Liver (tissue), 9 donors: ENCODE results near the gene SIRPA. TPM values are rescaled to one million over a fixed set of nuclear protein-coding genes. Genes with fewer than 3 reads are reported as not detected.

Experiments used
- DNase-seq: peaks from one replicate; pipeline ENCODE4 v3.0.0-alpha.2; 2017; ENCODE audit warnings: low spot score
- H3K27ac ChIP-seq, 2 donors: one replicate each; pipeline ENCODE4 v1.7.0; 2013; ENCODE audit warnings: inconsistent platforms in 2 of 2, low read length in 2 of 2, control low read depth in 1 of 2, low read depth in 1 of 2, mild to moderate bottlenecking in 1 of 2
- H3K27me3 ChIP-seq, 4 donors: one replicate each; pipeline versions ENCODE4 v1.6.1 to v1.7.0; 2013; ENCODE audit warnings: low read length in 3 of 4, inconsistent platforms in 1 of 4, mild to moderate bottlenecking in 1 of 4, moderate library complexity in 1 of 4; ENCODE audit not compliant: control insufficient read depth in 4 of 4, insufficient read depth in 4 of 4
- H3K36me3 ChIP-seq, 4 donors: one replicate each; pipeline versions ENCODE4 v1.6.1 to v1.7.0; 2013; ENCODE audit warnings: low read length in 3 of 4, mild to moderate bottlenecking in 3 of 4, low read depth in 1 of 4, moderate library complexity in 1 of 4; ENCODE audit not compliant: control insufficient read depth in 4 of 4, insufficient read depth in 3 of 4
- H3K4me1 ChIP-seq, 4 donors: one replicate each; pipeline versions ENCODE4 v1.6.1 to v1.7.0; 2013; ENCODE audit warnings: low read length in 3 of 4, mild to moderate bottlenecking in 3 of 4, moderate library complexity in 1 of 4; ENCODE audit not compliant: control insufficient read depth in 4 of 4, insufficient read depth in 4 of 4
- H3K4me3 ChIP-seq, 3 donors: one replicate each; pipeline versions ENCODE4 v1.6.1 to v1.7.0; 2013; ENCODE audit warnings: low read length in 3 of 3, control low read depth in 1 of 3, low read depth in 1 of 3, mild to moderate bottlenecking in 1 of 3
- H3K9ac ChIP-seq, 2 donors: one replicate each; pipeline ENCODE4 v1.7.0; 2013; ENCODE audit warnings: low read length in 2 of 2, mild to moderate bottlenecking in 2 of 2, moderate library complexity in 2 of 2, control low read depth in 1 of 2, low read depth in 1 of 2
- H3K9me3 ChIP-seq, 4 donors: one replicate each; pipeline versions ENCODE4 v1.6.1 to v1.7.0; 2013; ENCODE audit warnings: low read length in 3 of 4; ENCODE audit not compliant: control insufficient read depth in 4 of 4
- ATF3 ChIP-seq: IDR thresholded peaks from 2 replicates; pipeline ENCODE4 v1.6.1; 2016; ENCODE audit warnings: antibody characterized with exemption
- CTCF ChIP-seq: fragments of 150-350 bp; IDR thresholded peaks from 2 replicates; pipeline ENCODE4 v1.5.1; 2017; ENCODE audit warnings: improper control_type of control experiment, low read depth, low read length; ENCODE audit not compliant: missing input control
- EGR1 ChIP-seq, 2 donors: IDR thresholded peaks; 2 replicates each; pipeline ENCODE4 v1.6.1; 2016 to 2018; ENCODE audit warnings: antibody characterized with exemption in 2 of 2, low read depth in 2 of 2
- FOXA1 ChIP-seq: IDR thresholded peaks from 2 replicates; pipeline ENCODE4 v1.6.1; 2016; ENCODE audit warnings: antibody characterized with exemption
- FOXA2 ChIP-seq: IDR thresholded peaks from 2 replicates; pipeline ENCODE4 v1.6.1; 2016; ENCODE audit warnings: antibody characterized with exemption
- GABPA ChIP-seq, 2 donors: IDR thresholded peaks in 1 of 2; conservative IDR thresholded peaks in 1 of 2; 2 replicates each; pipeline ENCODE4 v1.6.1; 2016; ENCODE audit warnings: antibody characterized with exemption in 2 of 2, mild to moderate bottlenecking in 1 of 2, moderate library complexity in 1 of 2
- HNF4A ChIP-seq, 2 donors: conservative IDR thresholded peaks; 2 replicates each; pipeline ENCODE4 v1.6.1; 2016; ENCODE audit warnings: antibody characterized with exemption in 2 of 2, mild to moderate bottlenecking in 2 of 2
- HNF4G ChIP-seq: IDR thresholded peaks from 2 replicates; pipeline ENCODE4 v1.6.1; 2016; ENCODE audit warnings: antibody characterized with exemption
- JUND ChIP-seq, 2 donors: IDR thresholded peaks; 2 replicates each; pipeline ENCODE4 v1.6.1; 2016; ENCODE audit warnings: antibody characterized with exemption in 2 of 2
- MAX ChIP-seq: IDR thresholded peaks from 2 replicates; pipeline ENCODE4 v1.6.1; 2016; ENCODE audit warnings: antibody characterized with exemption
- NR2F2 ChIP-seq: IDR thresholded peaks from 2 replicates; pipeline ENCODE4 v1.6.1; 2016; ENCODE audit warnings: antibody characterized with exemption
- RAD21 ChIP-seq, 2 donors: IDR thresholded peaks; 2 replicates each; pipeline ENCODE4 v1.6.1; 2016; ENCODE audit warnings: antibody characterized with exemption in 2 of 2, mild to moderate bottlenecking in 2 of 2
- REST ChIP-seq: IDR thresholded peaks from 2 replicates; pipeline ENCODE4 v1.6.1; 2016; ENCODE audit warnings: antibody characterized with exemption, mild to moderate bottlenecking
- RXRA ChIP-seq, 2 donors: IDR thresholded peaks; 2 replicates each; pipeline ENCODE4 v1.6.1; 2017 to 2018; ENCODE audit warnings: antibody characterized with exemption in 2 of 2, mild to moderate bottlenecking in 1 of 2
- SP1 ChIP-seq: IDR thresholded peaks from 2 replicates; pipeline ENCODE4 v1.6.1; 2018; ENCODE audit warnings: antibody characterized with exemption, mild to moderate bottlenecking
- TAF1 ChIP-seq: conservative IDR thresholded peaks from 2 replicates; pipeline ENCODE4 v1.6.1; 2016; ENCODE audit warnings: antibody characterized with exemption, mild to moderate bottlenecking
- YY1 ChIP-seq: IDR thresholded peaks from 2 replicates; pipeline ENCODE4 v1.6.1; 2016; ENCODE audit warnings: antibody characterized with exemption, mild to moderate bottlenecking
- ZBTB33 ChIP-seq: IDR thresholded peaks from 2 replicates; pipeline ENCODE4 v1.6.1; 2016; ENCODE audit warnings: antibody characterized with exemption
- WGBS: extraction: QIAGEN DNeasy Blood & Tissue Kit; methylation state at CpG from one replicate; pipeline ENCODE4 v1.1.7; 2013; 5-methylcytosine and 5-hydroxymethylcytosine counted together
- polyA plus RNA-seq, 2 donors: library from polyadenylated mRNA; stranded (reverse) in 1 of 2; unstranded in 1 of 2; fragments of 200-250 nt in 1 of 2; fragments of >200 nt in 1 of 2; fragmentation: Nextera tagmentation in 1 of 2; extraction: Ambion mirVana in 1 of 2; gene quantifications; one replicate each; pipeline versions ENCODE4 v1.2.1 to v1.2.3, GENCODE V29; 2013 to 2015
- total RNA-seq, 2 donors: library from RNA; depleted of rRNA; stranded (reverse); fragments of >200 nt; gene quantifications; one replicate each; pipeline ENCODE4 v1.2.3, GENCODE V29; 2014
- donor health status: healthy.
- donor health status: healthy.
- donor health status: healthy.
- donor health status: healthy.
- donor health status: healthy.

SIRPA gene
- total and polyA plus RNA-seq, 4 donors, result 5.4 to 47.5 (median 23.2) TPM

GRCh38 chr20:1867495-1868260 is 27.5 kb upstream of the SIRPA start:
- H3K9ac ChIP-seq, result no peak overlapping the region
- H3K4me3 ChIP-seq, result no peak overlapping the region
- no peak for DNase-seq
- H3K4me1 ChIP-seq, result no peaks in the 10 kb centered on the region
- TF ChIP-seq ZBTB33 (no peak), HNF4G (no peak), HNF4A (conservative IDR thresholded peaks at IDR 0.05) (no peak), RAD21 (IDR thresholded peaks at IDR 0.05) (no peak), NR2F2 (no peak), MAX (no peak), RXRA (IDR thresholded peaks at IDR 0.05) (no peak), YY1 (no peak), SP1 (no peak), JUND (IDR thresholded peaks at IDR 0.05) (no peak), EGR1 (IDR thresholded peaks at IDR 0.05; ENCODE audit: low read depth in 2 of 2) (no peak), TAF1 (no peak)
- WGBS, result 51% methylated on average over 3 of the region's 3 CpGs
- no peak overlapping the region for H3K27ac ChIP-seq
- H3K36me3 ChIP-seq, result no peaks in the 10 kb centered on the region
- H3K27me3 ChIP-seq, result no peaks in the 10 kb centered on the region
- no peaks in the 10 kb centered on the region for H3K9me3 ChIP-seq

- no peak overlapping the region for H3K4me3 ChIP-seq
- H3K9ac ChIP-seq, result no peak overlapping the region
- no peak for TF ChIP-seq HNF4A (conservative IDR thresholded peaks at IDR 0.05)
- no peak for TF ChIP-seq FOXA2
- TF ChIP-seq SP1, result no peak
- no peak for TF ChIP-seq GABPA (IDR thresholded peaks at IDR 0.05 in 1 of 2, conservative IDR thresholded peaks at IDR 0.05 in 1 of 2)
- TF ChIP-seq NR2F2, result no peak
- TF ChIP-seq TAF1, result no peak
- TF ChIP-seq MAX, result no peak
- TF ChIP-seq HNF4G, result no peak
- TF ChIP-seq ZBTB33, result no peak
- TF ChIP-seq ATF3, result no peak
- no peak for TF ChIP-seq FOXA1
- no peak for TF ChIP-seq EGR1 (IDR thresholded peaks at IDR 0.05; ENCODE audit: low read depth in 2 of 2)
- no peak for TF ChIP-seq YY1
- no peak for TF ChIP-seq RXRA (IDR thresholded peaks at IDR 0.05)
- TF ChIP-seq JUND (IDR thresholded peaks at IDR 0.05), result no peak
- no peak for TF ChIP-seq CTCF
- TF ChIP-seq REST, result no peak
- TF ChIP-seq RAD21 (IDR thresholded peaks at IDR 0.05), result no peak
- WGBS, result 90% methylated on average over 3 of the region's 3 CpGs
- H3K4me1 ChIP-seq, result no peaks in the 10 kb centered on the region
- H3K36me3 ChIP-seq, result no peaks in the 10 kb centered on the region
- no peaks in the 10 kb centered on the region for H3K9me3 ChIP-seq
- no peaks in the 10 kb centered on the region for H3K27me3 ChIP-seq
- no peak for DNase-seq
- H3K27ac ChIP-seq, result no peak overlapping the region
Measured at GRCh38 chr20:1868856-1869255, 26.4 kb upstream of the SIRPA start.
